Measurements from ENCODE around the gene RASSF6. TPM values are rescaled to one million over a fixed set of nuclear protein-coding genes. Genes with fewer than 3 reads are reported as not detected.

RASSF6 gene
- total RNA-seq, 2 experiments from 2014 or later: 48.3 to 62.2 TPM

DNA sequence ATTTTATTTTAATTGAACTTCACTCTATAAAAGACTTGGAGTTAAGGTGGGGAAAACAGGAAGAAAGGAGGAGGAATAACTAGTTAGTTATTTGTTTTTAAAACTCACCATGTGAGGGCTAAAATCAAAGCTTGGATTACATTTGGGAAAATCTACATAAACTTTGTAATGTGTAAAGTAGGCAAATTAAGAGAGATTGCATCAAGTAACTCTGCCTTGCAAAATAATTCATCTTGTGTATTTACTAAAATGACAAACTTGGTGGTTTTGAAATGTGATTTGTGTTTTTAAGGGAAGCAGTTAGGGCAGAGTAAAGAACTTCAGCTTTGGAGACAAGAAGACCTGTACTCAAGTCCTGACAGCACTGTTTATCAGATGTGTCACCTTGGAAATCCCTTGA lies 43.3 kb upstream of the RASSF6 start:
- Histone ChIP-seq H3K79me2 (ENCODE audit: insufficient read depth, low read depth, low read length) (no peaks in the 10 kb centered on the region), H3K4me3 (ENCODE audit: low read depth, low read length, poor library complexity, severe bottlenecking) (no peak overlapping the region), H2AFZ (ENCODE audit: low read length) (peak overlapping the region; percentile 79; the same call in 1 of the 2 replicates), H3K27ac (ENCODE audit: low read depth, low read length, poor library complexity, severe bottlenecking) (no peak overlapping the region), H3K9me2 (ENCODE audit: insufficient read depth, low read length) (no peaks in the 10 kb centered on the region), H3K9me3 (ENCODE audit: low read length) (no peaks in the 10 kb centered on the region), H3K4me1 (ENCODE audit: insufficient read depth, low read length, poor library complexity, severe bottlenecking) (peaks cover 7% of the 10 kb centered on the region), H3K4me2 (ENCODE audit: low read length) (no peak overlapping the region), H3K36me3 (ENCODE audit: insufficient read depth, low read length) (no peaks in the 10 kb centered on the region), H4K20me1 (ENCODE audit: insufficient read depth, low read length) (no peaks in the 10 kb centered on the region)
- no peak for DNase-seq (ENCODE audit: low spot score)
- TF ChIP-seq EZH2phosphoT487 (IDR thresholded peaks at IDR 0.05; ENCODE audit: borderline replicate concordance, low read depth, low read length): no peak
- TF ChIP-seq, protein P1, sequence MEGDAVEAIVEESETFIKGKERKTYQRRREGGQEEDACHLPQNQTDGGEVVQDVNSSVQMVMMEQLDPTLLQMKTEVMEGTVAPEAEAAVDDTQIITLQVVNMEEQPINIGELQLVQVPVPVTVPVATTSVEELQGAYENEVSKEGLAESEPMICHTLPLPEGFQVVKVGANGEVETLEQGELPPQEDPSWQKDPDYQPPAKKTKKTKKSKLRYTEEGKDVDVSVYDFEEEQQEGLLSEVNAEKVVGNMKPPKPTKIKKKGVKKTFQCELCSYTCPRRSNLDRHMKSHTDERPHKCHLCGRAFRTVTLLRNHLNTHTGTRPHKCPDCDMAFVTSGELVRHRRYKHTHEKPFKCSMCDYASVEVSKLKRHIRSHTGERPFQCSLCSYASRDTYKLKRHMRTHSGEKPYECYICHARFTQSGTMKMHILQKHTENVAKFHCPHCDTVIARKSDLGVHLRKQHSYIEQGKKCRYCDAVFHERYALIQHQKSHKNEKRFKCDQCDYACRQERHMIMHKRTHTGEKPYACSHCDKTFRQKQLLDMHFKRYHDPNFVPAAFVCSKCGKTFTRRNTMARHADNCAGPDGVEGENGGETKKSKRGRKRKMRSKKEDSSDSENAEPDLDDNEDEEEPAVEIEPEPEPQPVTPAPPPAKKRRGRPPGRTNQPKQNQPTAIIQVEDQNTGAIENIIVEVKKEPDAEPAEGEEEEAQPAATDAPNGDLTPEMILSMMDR (conservative IDR thresholded peaks at IDR 0.05; ENCODE audit: low read length): no peak
- ChIA-PET CTCF (ENCODE audit: unreplicated experiment) (interaction anchor here (1.0 to 1.2 kb wide), 2 partner anchors 10 to 93 kb away, joined by 3 read pairs; no protein-coding TSS in a partner anchor), POLR2A (interaction anchor here (0.6 to 2.0 kb wide), 4 partner anchors 9 to 404 kb away, joined by 3 to 7 read pairs (median 3); no protein-coding TSS in a partner anchor)
- BruUV-seq (replicated peaks): no TSS peak
- intact Hi-C loops (cut with micrococcal nuclease; ENCODE audit: unreplicated experiment): no loop called here

DNA sequence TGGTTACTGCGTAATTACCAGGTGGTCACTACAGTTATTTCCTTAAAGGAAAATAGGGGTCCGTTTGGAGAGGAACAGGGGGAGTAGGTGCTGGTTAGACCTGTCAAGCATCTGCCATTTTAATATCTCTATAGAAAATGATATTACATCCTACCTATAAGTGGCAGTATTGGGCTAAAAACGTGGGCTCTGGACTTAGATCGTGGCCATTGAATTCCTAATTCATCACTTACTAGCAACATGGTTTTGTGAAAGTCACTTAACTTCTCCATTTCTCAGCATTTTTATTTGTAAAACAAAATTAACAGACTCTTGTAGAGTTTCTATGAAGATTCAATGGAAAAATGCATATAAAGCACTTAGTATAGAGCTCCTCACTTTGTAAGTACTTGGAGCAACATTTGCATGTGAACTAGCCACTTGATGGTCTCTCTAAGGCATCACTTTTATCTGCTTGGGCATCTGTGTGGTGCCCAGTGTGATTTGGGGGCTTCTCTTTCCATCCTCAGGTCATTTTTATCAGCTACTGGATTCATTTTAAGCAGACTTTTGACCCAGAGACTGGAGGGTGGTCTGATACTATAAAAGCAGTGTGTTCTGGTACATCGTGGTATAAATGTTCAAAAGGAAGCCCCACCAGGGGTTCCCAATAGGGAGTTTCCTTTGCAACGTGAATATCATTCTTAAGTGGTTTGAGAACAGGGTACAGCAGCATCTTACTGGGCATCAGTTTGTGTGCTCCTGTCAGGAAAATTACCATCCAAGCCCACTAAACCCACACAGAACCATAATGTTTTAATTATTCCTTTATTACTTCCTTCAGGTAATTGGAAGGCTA lies 42.7 kb upstream of the RASSF6 start:
- peak; percentile 41 for DNase-seq (ENCODE audit: low spot score)
- no peaks in the 10 kb centered on the region for H3K9me3 ChIP-seq (ENCODE audit: low read length)
- H3K9me2 ChIP-seq (ENCODE audit: insufficient read depth, low read length): no peaks in the 10 kb centered on the region
- CTCF ChIA-PET (ENCODE audit: unreplicated experiment): interaction anchor here (1.0 to 1.2 kb wide), 3 partner anchors 9 to 92 kb away, joined by 3 to 4 read pairs (median 3); no protein-coding TSS in a partner anchor
- no peak overlapping the region for H3K27ac ChIP-seq (ENCODE audit: low read depth, low read length, poor library complexity, severe bottlenecking)
- no peaks in the 10 kb centered on the region for H3K79me2 ChIP-seq (ENCODE audit: insufficient read depth, low read depth, low read length)
- H4K20me1 ChIP-seq (ENCODE audit: insufficient read depth, low read length): no peaks in the 10 kb centered on the region
- intact Hi-C loops (cut with micrococcal nuclease; ENCODE audit: unreplicated experiment): no loop called here
- no peaks in the 10 kb centered on the region for H3K36me3 ChIP-seq (ENCODE audit: insufficient read depth, low read length)
- BruUV-seq (replicated peaks): no TSS peak
- H3K4me2 ChIP-seq (ENCODE audit: low read length): no peak overlapping the region
- TF ChIP-seq, protein P1 (conservative IDR thresholded peaks at IDR 0.05; ENCODE audit: low read length): peak; percentile 72
- no peak for TF ChIP-seq EZH2phosphoT487 (IDR thresholded peaks at IDR 0.05; ENCODE audit: borderline replicate concordance, low read depth, low read length)
- H2AFZ ChIP-seq (ENCODE audit: low read length): peak overlapping the region; percentile 79
- POLR2A ChIA-PET: interaction anchor here (0.6 to 2.0 kb wide), 5 partner anchors 8 to 404 kb away, joined by 3 to 7 read pairs (median 3); no protein-coding TSS in a partner anchor
- no peak overlapping the region for H3K4me3 ChIP-seq (ENCODE audit: low read depth, low read length, poor library complexity, severe bottlenecking)
- peaks cover 7% of the 10 kb centered on the region for H3K4me1 ChIP-seq (ENCODE audit: insufficient read depth, low read length, poor library complexity, severe bottlenecking)
